ENCODE results near the gene GTPBP4.

DNA sequence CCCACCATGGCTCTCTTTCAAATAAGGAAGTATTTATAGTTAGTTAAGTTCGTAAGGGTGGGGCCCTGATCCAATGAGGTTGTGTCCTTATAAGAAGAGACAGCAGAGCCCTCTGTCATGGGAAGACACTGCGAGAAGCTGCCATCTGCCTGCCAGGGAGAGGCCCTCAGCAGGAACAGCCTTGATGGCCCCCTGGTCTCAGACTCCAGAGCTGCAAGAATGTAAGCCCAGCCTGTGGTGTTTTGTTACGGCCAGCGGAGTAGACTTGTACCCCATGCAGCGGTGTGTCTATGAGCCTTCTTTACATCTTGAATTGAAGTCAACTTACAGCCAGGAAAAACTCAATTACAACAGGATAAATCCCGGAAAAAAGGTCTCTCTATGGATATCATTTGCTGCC, 42.5 kb upstream of the GTPBP4 start:
- no peak for TF ChIP-seq EZH2 (IDR thresholded peaks at IDR 0.05; ENCODE audit: borderline replicate concordance, low read depth, low read length)
- TF ChIP-seq GABPB1 (CRISPR knock-in tag; IDR thresholded peaks at IDR 0.05) = no peak
- TF ChIP-seq, protein P1, sequence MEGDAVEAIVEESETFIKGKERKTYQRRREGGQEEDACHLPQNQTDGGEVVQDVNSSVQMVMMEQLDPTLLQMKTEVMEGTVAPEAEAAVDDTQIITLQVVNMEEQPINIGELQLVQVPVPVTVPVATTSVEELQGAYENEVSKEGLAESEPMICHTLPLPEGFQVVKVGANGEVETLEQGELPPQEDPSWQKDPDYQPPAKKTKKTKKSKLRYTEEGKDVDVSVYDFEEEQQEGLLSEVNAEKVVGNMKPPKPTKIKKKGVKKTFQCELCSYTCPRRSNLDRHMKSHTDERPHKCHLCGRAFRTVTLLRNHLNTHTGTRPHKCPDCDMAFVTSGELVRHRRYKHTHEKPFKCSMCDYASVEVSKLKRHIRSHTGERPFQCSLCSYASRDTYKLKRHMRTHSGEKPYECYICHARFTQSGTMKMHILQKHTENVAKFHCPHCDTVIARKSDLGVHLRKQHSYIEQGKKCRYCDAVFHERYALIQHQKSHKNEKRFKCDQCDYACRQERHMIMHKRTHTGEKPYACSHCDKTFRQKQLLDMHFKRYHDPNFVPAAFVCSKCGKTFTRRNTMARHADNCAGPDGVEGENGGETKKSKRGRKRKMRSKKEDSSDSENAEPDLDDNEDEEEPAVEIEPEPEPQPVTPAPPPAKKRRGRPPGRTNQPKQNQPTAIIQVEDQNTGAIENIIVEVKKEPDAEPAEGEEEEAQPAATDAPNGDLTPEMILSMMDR (IDR thresholded peaks at IDR 0.05 in 2 of 3, conservative IDR thresholded peaks at IDR 0.05 in 1 of 3; ENCODE audit: insufficient read depth in 2 of 3, low read depth in 1 of 3, low read length in 3 of 3) = no peak
- TF ChIP-seq SREBF1 (IDR thresholded peaks at IDR 0.05; ENCODE audit: borderline replicate concordance, low read depth, low read length) = no peak
- TF ChIP-seq TCF7L2 (IDR thresholded peaks at IDR 0.05; ENCODE audit: low read depth, low read length) = no peak
- TF ChIP-seq, protein P2, sequence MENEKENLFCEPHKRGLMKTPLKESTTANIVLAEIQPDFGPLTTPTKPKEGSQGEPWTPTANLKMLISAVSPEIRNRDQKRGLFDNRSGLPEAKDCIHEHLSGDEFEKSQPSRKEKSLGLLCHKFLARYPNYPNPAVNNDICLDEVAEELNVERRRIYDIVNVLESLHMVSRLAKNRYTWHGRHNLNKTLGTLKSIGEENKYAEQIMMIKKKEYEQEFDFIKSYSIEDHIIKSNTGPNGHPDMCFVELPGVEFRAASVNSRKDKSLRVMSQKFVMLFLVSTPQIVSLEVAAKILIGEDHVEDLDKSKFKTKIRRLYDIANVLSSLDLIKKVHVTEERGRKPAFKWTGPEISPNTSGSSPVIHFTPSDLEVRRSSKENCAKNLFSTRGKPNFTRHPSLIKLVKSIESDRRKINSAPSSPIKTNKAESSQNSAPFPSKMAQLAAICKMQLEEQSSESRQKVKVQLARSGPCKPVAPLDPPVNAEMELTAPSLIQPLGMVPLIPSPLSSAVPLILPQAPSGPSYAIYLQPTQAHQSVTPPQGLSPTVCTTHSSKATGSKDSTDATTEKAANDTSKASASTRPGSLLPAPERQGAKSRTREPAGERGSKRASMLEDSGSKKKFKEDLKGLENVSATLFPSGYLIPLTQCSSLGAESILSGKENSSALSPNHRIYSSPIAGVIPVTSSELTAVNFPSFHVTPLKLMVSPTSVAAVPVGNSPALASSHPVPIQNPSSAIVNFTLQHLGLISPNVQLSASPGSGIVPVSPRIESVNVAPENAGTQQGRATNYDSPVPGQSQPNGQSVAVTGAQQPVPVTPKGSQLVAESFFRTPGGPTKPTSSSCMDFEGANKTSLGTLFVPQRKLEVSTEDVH (IDR thresholded peaks at IDR 0.05; ENCODE audit: low read depth, partially characterized antibody) = no peak
- no peak for TF ChIP-seq GATAD2B (IDR thresholded peaks at IDR 0.05; ENCODE audit: borderline replicate concordance)
- no peak for TF ChIP-seq ZFX (CRISPR knock-in tag; IDR thresholded peaks at IDR 0.05)
- TF ChIP-seq, protein P3, sequence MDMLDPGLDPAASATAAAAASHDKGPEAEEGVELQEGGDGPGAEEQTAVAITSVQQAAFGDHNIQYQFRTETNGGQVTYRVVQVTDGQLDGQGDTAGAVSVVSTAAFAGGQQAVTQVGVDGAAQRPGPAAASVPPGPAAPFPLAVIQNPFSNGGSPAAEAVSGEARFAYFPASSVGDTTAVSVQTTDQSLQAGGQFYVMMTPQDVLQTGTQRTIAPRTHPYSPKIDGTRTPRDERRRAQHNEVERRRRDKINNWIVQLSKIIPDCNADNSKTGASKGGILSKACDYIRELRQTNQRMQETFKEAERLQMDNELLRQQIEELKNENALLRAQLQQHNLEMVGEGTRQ (CRISPR knock-in tag; IDR thresholded peaks at IDR 0.05) = no peak
- TF ChIP-seq FOXK2 (conservative IDR thresholded peaks at IDR 0.05 in 1 of 2, IDR thresholded peaks at IDR 0.05 in 1 of 2; ENCODE audit: low read depth in 2 of 2) = no peak

Data from K562 (cell line).